GM12865 (cell line): ENCODE measurements around the gene CAP2.

Experiments used
- DNase-seq: peaks from one replicate; pipeline ENCODE4 v3.0.0; 2010; ENCODE audit warnings: low read depth
- H3K4me3 ChIP-seq: 2 replicates; pipeline ENCODE4 v1.5.1; 2011; ENCODE audit warnings: mild to moderate bottlenecking, low read depth, low read length, control low read depth
- TF ChIP-seq, protein P1 (sequence below): IDR thresholded peaks from 2 replicates; pipeline ENCODE4 v1.5.1; 2011; ENCODE audit warnings: low read length, control low read depth, low read depth, inconsistent platforms; ENCODE audit not compliant: insufficient read depth; ENCODE audit errors: missing control alignments

CAP2 gene

DNA sequence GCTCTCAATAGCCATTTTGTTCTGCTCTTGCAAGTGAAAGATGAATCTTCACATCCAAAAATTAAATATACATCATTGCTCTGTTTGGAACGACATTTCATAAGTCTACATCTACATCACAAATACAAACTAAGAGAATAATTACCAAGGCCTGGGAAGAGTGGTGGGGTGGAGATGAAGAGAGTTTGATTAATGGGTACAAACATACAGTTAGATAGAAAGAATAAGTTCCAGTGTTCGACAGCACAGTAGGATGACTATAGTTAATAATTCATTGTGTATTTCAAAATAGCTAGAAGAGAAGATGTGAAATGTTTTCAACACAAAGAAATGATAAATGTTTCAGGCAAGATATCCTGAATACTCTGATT, 38.0 kb upstream of the CAP2 start:
- no peak for DNase-seq
- H3K4me3 ChIP-seq, result no peak overlapping the region
- TF ChIP-seq, protein P1, sequence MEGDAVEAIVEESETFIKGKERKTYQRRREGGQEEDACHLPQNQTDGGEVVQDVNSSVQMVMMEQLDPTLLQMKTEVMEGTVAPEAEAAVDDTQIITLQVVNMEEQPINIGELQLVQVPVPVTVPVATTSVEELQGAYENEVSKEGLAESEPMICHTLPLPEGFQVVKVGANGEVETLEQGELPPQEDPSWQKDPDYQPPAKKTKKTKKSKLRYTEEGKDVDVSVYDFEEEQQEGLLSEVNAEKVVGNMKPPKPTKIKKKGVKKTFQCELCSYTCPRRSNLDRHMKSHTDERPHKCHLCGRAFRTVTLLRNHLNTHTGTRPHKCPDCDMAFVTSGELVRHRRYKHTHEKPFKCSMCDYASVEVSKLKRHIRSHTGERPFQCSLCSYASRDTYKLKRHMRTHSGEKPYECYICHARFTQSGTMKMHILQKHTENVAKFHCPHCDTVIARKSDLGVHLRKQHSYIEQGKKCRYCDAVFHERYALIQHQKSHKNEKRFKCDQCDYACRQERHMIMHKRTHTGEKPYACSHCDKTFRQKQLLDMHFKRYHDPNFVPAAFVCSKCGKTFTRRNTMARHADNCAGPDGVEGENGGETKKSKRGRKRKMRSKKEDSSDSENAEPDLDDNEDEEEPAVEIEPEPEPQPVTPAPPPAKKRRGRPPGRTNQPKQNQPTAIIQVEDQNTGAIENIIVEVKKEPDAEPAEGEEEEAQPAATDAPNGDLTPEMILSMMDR, result no peak

DNA sequence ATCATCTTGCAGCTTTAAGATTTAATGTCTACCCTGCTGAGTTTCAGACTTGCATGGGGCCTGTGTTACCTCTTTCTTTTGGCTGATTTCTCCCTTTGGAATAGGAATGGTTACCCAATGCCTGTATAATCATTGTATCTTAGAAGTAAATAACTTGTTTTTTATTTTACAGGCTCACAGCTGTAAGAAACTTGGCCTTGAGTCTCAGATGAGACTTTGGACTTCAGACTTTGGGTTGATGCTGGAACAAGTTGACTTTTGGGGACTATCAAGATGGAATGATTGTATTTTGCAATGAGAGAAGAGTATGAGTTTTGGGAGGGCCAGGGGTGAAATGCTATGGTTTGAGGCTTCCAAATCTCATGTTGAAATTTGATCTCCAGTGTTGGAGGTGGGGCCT, 34.9 kb upstream of the CAP2 start:
- DNase-seq, result no peak
- H3K4me3 ChIP-seq, result no peak overlapping the region
- TF ChIP-seq, protein P1, result no peak

DNA sequence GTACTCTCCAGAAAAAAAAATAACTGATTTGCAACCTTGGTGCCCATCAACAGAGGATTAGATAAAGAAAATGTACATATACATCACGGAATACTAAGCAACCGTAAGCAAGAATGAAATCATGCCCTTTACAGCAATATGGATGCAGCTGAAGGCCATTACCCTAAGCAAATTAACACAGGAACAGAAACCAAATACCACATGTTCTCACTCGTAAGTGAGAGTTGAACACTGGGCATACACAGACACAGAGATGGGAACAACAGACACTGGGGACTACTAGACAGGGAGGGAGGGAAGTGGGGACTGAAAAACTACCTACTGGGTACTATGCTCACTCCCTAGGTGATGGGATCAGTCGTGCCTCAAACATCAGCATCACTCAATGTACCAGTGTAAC, 32.8 kb upstream of the CAP2 start:
- TF ChIP-seq, protein P1, result no peak
- no peak for DNase-seq
- H3K4me3 ChIP-seq, result no peak overlapping the region

DNA sequence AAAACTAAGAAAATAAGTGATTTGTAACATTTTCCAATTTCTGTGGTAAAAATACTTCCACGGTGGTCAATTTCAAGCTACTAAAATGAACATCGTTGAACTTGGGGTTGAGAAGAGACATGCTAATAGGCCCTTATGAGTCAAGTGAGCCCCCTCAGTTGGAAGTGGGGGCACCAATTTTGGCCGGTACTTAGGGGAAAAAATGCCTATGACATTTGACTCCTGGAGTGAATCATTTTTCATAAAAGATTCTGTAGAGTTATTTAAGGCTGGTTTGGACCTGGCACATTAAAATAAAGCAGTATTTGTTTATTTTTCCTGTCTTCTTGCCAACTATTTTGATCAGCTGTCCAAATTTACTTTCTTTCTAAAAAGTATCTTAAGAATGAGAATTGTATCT, 32.4 kb upstream of the CAP2 start:
- no peak overlapping the region for H3K4me3 ChIP-seq
- TF ChIP-seq, protein P1, result no peak
- DNase-seq, result no peak

DNA sequence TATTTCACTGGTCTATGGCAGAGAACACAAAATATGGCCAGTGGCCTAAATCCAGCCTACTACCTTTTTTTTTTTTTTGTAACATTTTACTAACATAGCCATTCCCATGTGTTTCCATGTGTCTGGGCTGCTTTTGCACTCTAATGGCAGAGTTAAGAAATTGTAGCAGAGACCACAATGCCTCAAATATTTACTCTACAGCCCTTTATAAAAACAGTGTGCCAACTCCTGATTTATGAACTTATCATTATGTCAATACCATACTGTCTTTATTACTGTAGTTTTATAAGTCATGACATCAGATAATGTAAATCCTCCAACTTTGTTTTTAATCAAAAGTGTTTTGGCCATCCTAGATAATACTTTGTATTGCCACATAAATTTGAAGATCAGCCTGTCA, 27.4 kb upstream of the CAP2 start:
- no peak overlapping the region for H3K4me3 ChIP-seq
- TF ChIP-seq, protein P1, result no peak
- no peak for DNase-seq

DNA sequence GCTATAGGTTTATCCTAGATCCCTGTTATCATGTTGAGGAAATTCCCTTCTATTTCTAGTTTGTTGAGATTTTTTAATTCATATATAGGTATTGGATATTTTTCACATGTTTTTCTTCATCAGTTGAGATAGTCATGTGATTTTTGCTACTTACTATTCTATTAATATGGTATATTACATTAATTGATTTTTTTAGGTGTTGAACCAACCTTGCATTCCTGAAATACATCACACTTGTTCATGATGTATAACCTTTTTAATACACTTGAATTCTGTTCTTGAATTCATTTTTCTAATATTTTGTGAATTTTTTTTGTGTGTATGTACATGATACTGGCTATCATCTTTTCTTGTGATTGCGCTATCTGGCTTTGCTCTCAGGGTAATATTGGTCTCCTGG, 25.5 kb upstream of the CAP2 start:
- no peak for DNase-seq
- H3K4me3 ChIP-seq, result no peak overlapping the region
- TF ChIP-seq, protein P1, result no peak

DNA sequence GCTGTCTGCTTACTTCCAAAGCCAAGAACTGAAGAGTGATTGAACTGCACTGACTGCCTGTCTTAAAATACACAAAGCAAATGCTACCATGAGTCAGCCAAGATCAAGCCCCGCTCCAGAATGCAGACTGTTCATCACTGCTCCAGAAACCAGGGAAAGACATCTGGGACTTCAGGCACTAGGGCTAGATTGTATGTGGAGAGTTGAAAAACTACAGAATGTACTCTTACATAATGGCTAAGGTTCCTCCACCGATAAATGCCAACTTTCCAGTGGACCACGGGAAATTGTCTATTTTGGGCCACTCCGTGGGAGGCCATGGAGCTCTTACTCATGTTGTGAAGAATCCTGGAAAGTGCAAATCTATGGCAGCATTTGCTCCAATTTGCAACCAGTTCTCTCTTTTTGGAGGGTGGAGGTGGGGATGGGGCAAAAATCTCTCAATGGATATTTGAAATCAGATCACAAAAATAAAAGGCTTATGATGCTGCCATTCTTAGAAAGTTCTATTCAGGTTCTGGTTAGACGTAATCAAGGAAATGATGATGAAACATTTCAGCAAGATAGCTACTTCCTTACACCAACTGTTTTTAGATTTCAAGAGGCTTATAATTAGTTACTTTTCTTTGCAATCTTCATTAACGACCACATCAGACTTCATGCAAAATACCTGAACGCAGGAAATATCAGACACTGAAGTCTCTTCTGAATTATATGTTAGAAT, 11.8 kb upstream of the CAP2 start:
- TF ChIP-seq, protein P1, result no peak
- no peak for DNase-seq
- no peak overlapping the region for H3K4me3 ChIP-seq
